RWPE1 (cell line): ENCODE data around the gene IL33.

Experiments used
- CTCF ChIA-PET: fragments of 350-600 bp; sonication (Branson Sonifier 250); formaldehyde crosslinking; extraction: SDS; loops from one replicate; lab custom pipeline; 2021; lab: Yijun Ruan, JAX
- POLR2A ChIA-PET: fragments of 400-600 bp; formaldehyde crosslinking; extraction: SDS; loops from one replicate; lab custom pipeline; 2020; ENCODE audit warnings: antibody characterized with exemption; ENCODE audit not compliant: low non-redundant PET; lab: Yijun Ruan, JAX
- DNase-seq: peaks from one replicate; pipeline ENCODE4 v3.0.0; 2012; ENCODE audit warnings: low spot score
- H3K27ac ChIP-seq: fragments of 450-650 bp; 2 replicates; pipeline ENCODE4 v1.5.1; 2017
- CTCF ChIP-seq: fragments of 450-650 bp; conservative IDR thresholded peaks from 2 replicates; pipeline ENCODE4 v1.5.1; 2017; ENCODE audit warnings: low read depth, mild to moderate bottlenecking

The IL33 gene

GRCh38 chr9:6184749-6185645, 30.6 kb upstream of the IL33 start:
- no peak for DNase-seq
- POLR2A ChIA-PET, result no interaction called here
- TF ChIP-seq CTCF, result no peak
- CTCF ChIA-PET, result interaction anchor here (0.9 kb wide), 1 partner anchor 10 kb away, joined by 3 read pairs; no protein-coding TSS in a partner anchor
- no peak overlapping the region for H3K27ac ChIP-seq

- ChIA-PET CTCF (no interaction called here), POLR2A (no interaction called here)
- DNase-seq, result no peak
- no peak for TF ChIP-seq CTCF
- H3K27ac ChIP-seq, result no peak overlapping the region
Measured at GRCh38 chr9:6186691-6187090, 28.9 kb upstream of the IL33 start.

GRCh38 chr9:6187272-6187671, 28.3 kb upstream of the IL33 start:
- POLR2A ChIA-PET, result no interaction called here
- TF ChIP-seq CTCF, result no peak
- H3K27ac ChIP-seq, result no peak overlapping the region
- CTCF ChIA-PET, result no interaction called here
- no peak for DNase-seq

GRCh38 chr9:6188466-6188865, 27.1 kb upstream of the IL33 start:
- no peak for TF ChIP-seq CTCF
- H3K27ac ChIP-seq, result no peak overlapping the region
- ChIA-PET POLR2A (no interaction called here), CTCF (no interaction called here)
- DNase-seq, result no peak

GRCh38 chr9:6188906-6189305, 26.7 kb upstream of the IL33 start:
- ChIA-PET CTCF (no interaction called here), POLR2A (no interaction called here)
- no peak overlapping the region for H3K27ac ChIP-seq
- no peak for DNase-seq
- no peak for TF ChIP-seq CTCF

- ChIA-PET CTCF (interaction anchor here (0.7 to 0.8 kb wide), 2 partner anchors 9 to 51 kb away, joined by 3 read pairs; no protein-coding TSS in a partner anchor), POLR2A (no interaction called here)
- no peak overlapping the region for H3K27ac ChIP-seq
- no peak for DNase-seq
- no peak for TF ChIP-seq CTCF
Measured at GRCh38 chr9:6194934-6195333, 20.7 kb upstream of the IL33 start.
